Coronary artery (tissue), 2 donors: ENCODE data around the gene CPXM2.
"Not testable (repeated sequence)": the region's sequence is repeated elsewhere in the genome, so short reads cannot be mapped to it uniquely, and the experiment has no call there.

Experiments used
- DNase-seq: peaks from one replicate; pipeline ENCODE4 v3.0.0-alpha.2; 2017; ENCODE audit warnings: low spot score
- H3K27ac ChIP-seq, 2 donors: fragments of 200-600 bp; sonication (generic); one replicate each; pipeline ENCODE4 v1.5.1; 2016 to 2019
- H3K4me3 ChIP-seq: fragments of 200-600 bp; sonication (generic); 2 replicates; pipeline ENCODE4 v1.5.1; 2016; ENCODE audit warnings: mild to moderate bottlenecking, moderate library complexity
- CTCF ChIP-seq: fragments of 200-600 bp; sonication (generic); IDR thresholded peaks from one replicate; pipeline ENCODE4 v1.5.1; 2019; ENCODE audit warnings: antibody characterized with exemption

CPXM2 gene

DNA sequence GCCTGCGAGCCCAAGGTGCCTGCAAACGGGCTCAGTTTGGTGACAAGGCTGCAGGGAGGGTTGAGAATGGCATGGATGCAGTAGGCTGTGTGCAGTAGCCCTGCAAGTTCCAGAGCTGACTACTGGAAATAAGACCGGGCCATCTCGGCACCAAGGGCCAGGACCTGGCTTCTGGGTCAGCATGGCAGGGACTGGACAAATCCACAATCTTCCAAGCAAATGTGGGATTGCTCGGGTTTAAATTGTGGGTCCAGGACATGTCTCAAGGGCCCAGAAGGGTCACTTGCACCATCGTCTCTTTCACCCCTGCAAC, 147.4 kb downstream of the CPXM2 start:
- no peak for DNase-seq
- no peak overlapping the region for H3K4me3 ChIP-seq
- H3K27ac ChIP-seq, result no peak overlapping the region
- TF ChIP-seq CTCF, result no peak

DNA sequence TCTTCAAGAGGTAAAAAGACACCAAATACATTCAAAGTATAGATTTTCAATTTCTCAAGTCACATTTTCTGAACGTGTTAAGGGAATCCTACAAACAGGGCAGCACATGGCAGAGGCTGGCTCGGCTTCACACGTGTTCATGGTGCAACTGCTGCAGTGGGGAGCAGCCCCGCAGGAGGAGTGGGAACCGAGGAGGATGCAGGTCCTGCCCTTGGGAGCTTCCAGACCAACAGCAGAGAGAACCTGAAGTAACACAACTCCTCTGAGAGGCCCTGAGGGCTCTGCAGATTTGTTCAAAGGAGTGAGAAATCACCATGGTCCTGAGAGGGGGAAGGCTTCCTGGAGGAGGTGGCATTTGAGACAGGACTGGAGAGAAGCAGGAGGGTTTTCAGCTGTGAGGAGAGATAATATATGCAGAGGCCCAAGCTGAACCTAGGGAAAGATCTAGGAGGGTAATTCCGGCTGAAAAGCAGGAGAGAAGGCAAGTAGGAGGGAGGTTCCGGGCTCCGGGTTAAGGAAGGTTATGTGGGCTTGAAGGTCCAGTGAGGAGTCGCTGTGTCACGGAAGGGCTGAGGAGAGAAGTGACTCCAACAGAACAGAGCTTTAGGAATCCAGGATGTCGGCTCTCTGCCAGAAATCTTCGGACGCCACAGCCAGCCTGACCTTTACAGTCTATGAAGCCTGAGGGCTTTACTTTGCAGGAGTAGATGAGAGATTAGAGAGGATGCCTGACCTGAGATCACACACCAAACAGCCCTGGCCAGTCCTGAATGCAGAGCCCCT, 148.0 kb downstream of the CPXM2 start:
- Histone ChIP-seq H3K4me3 (no peak overlapping the region), H3K27ac (no peak overlapping the region)
- TF ChIP-seq CTCF, result no peak
- no peak for DNase-seq

GRCh38 chr10:123742751-123743440, 148.7 kb downstream of the CPXM2 start:
- no peak overlapping the region for H3K4me3 ChIP-seq
- TF ChIP-seq CTCF, result no peak
- no peak overlapping the region for H3K27ac ChIP-seq
- DNase-seq, result no peak

- Histone ChIP-seq H3K27ac (no peak overlapping the region), H3K4me3 (no peak overlapping the region)
- TF ChIP-seq CTCF, result no peak
- DNase-seq, result no peak
These were observed 149.9 kb downstream of the CPXM2 start for GRCh38 chr10:123741711-123742110.

DNA sequence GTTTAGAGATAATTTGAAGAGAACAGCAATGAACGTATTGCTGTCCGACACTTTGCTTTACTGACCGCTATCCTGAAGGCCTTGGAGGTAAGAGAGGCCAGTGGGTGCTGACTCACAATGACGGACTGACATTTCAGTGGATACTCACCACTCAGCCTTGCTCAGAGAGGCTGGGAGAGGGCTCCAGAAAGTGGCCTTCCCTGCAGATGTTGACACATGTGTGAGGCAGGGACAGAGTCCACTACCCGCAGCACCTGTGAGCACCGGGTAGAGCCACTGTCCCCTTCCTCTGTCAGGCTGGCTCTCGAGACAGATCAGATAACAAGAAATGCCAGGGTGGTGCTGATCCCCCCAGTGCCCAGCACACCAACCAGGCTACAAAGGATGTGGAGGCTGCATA, 150.5 kb downstream of the CPXM2 start:
- no peak overlapping the region for H3K27ac ChIP-seq
- no peak overlapping the region for H3K4me3 ChIP-seq
- no peak for TF ChIP-seq CTCF
- no peak for DNase-seq

DNA sequence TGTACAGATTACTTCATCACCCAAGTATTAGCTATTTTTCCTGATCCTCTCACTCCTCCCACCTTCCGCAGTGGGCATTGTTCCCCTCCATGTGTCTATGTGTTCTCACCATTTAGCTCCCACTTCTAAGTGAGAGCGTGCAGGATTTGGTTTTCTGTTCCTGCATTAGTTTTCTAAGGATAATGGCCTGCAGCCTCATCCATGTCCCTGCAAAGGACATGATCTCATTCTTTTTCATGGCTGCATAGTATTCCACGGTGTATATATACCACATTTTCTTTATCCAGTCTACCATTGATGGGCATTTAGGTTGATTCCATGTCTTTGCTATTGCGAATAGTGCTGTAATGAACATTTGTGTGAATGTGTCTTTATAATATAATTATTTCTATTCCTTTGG, 154.7 kb downstream of the CPXM2 start:
- H3K27ac ChIP-seq, DNase-seq, H3K4me3 ChIP-seq: not testable (repeated sequence)

DNA sequence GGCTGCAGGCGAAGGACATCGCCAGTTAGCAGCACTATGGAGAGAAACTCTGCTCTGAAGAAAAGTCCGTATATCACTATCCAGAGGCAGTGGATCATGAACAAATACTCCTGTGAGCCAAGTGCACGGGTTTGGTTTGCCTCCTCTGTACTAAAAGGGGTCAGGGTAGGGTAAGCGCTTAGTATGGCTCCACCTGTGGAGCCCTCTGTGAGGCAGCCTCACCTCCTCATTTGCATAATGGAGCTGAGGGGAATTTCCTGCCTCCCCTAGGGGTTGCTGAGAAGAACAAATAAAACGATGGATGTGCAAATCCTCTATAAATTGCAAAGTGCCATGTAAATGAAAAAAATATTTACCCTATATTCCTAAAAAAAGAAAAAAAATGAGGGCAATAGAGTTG, 162.1 kb downstream of the CPXM2 start:
- Histone ChIP-seq H3K4me3 (no peak overlapping the region), H3K27ac (no peak overlapping the region)
- no peak for TF ChIP-seq CTCF
- DNase-seq, result no peak
